Measurements from ENCODE around the gene VPS37C.
"Not testable (repeated sequence)": the region's sequence is repeated elsewhere in the genome, so short reads cannot be mapped to it uniquely, and the experiment has no call there.

Gene VPS37C
- total RNA-seq, result 4.1 to 4.4 reads per million in 2 donors

- DNase-seq, result peak; percentile 83 to 97 (median 86)
Observed at GRCh38 chr11:61161190-61162091, at the start of gene VPS37C. Gene VPS37C (minus strand): TSS chr11:61161426. CDS start chr11:61138829, 22,597 bp downstream.

DNA sequence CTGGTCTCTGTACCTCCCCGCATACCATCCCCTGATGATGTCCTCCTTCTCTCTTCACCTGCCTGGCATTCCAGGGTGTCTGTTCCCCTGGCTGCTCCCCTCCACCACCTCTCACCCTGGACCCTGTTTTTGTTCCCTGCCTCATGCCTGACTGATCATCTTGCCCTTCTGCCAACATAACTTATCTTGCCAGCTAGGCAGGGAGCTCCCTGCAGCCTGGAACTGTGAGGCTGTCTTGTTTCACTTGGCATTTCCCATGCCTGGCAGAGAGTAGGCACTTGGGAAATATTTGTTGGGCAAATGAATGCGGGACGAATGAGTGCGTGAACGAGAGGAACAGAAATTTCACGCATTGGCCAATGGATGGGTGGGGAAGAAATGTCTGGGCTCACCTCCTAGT lies 49.4 kb upstream of the VPS37C start:
- DNase-seq, result not testable (repeated sequence)

DNA sequence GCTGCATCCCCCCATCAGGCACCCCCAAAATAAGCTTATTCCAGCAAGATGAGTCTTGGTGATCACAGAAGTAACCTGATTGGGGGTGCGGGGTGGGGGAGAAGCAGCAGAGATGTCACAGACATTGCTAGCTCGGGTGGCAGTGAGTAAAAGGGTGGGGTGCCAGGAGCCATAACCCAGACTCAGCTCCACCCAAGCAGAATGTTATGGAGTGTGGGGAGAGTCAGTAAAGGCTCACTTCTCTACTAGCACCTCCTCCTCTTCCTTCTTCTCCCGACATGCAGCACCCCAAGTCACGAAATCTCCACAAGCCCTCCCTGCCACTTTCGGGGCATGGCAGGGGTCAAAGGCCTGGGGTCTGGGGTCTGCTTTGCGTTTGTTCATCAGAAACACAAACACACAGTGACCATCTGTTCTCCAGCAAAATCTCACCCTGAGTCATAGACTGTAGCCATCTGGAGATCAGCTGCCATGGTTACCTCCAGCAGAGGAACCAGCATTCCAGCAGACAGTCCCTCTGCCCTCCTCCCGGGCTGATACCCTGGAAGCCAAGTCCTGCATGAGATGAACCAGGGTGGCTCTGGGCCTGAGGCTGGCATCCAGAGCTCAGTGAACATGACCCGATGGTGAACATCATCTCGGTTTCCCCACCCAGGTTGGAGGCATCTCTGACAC lies 46.5 kb upstream of the VPS37C start:
- not testable (repeated sequence) for DNase-seq

- DNase-seq, result not testable (repeated sequence)
Observed at GRCh38 chr11:61204502-61205059, 43.4 kb upstream of the VPS37C start.

- DNase-seq, result not testable (repeated sequence)
Observed at GRCh38 chr11:61203873-61204272, 42.6 kb upstream of the VPS37C start.

- not testable (repeated sequence) for DNase-seq
Observed at GRCh38 chr11:61202950-61203746, 41.9 kb upstream of the VPS37C start, which contains the start of gene PGA3. Gene PGA3 (plus strand): TSS chr11:61203515. CDS start chr11:61203565, 50 bp downstream.

GRCh38 chr11:61201476-61201875 lies 40.2 kb upstream of the VPS37C start:
- DNase-seq, result peak in 1 of 5 experiments; percentile 74

GRCh38 chr11:61198948-61199523 lies 37.8 kb upstream of the VPS37C start:
- no peak for DNase-seq

GRCh38 chr11:61198361-61198760 lies 37.1 kb upstream of the VPS37C start:
- DNase-seq, result no peak

- DNase-seq, result no peak
Observed at GRCh38 chr11:61195719-61196118, 34.5 kb upstream of the VPS37C start.

DNA sequence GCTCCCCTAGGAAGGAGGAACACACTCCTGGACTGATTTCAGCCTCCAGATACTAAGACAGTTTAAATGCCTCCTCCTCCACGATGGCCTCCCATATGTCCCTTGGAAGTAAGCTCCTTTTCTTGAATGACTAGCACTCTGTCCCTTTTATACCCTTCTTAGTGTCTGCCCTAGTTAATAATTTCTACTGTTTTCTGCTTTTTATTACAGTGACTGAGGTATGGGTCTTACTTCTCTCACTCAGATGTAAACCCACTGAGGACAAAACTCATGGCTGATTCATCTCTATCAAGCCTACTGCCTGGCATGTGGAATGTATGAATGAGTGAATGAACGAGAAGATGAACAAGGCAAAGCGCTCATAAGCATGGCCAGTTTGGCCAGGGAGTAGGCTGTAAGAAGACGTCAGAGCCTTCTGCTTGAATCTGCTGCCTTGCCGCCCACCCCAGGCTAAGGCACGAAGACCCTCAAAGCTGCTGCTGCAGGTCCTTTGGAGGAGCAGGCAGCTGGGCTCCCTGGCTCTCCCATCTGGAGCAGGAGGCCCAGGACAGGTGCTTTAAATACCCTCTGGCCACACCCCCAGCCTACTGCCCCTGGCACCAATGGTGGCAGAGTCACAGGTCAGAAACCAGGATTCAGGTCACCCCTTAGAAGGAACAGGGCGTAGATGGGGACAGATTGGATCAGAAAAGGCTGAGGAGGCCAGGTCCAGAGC lies 33.9 kb upstream of the VPS37C start:
- no peak for DNase-seq

GRCh38 chr11:61194169-61194671 lies 33.0 kb upstream of the VPS37C start:
- no peak for DNase-seq

- DNase-seq, result no peak
Observed at GRCh38 chr11:61193596-61193995, 32.4 kb upstream of the VPS37C start.

GRCh38 chr11:61189933-61190332 lies 28.7 kb upstream of the VPS37C start:
- DNase-seq, result no peak

DNA sequence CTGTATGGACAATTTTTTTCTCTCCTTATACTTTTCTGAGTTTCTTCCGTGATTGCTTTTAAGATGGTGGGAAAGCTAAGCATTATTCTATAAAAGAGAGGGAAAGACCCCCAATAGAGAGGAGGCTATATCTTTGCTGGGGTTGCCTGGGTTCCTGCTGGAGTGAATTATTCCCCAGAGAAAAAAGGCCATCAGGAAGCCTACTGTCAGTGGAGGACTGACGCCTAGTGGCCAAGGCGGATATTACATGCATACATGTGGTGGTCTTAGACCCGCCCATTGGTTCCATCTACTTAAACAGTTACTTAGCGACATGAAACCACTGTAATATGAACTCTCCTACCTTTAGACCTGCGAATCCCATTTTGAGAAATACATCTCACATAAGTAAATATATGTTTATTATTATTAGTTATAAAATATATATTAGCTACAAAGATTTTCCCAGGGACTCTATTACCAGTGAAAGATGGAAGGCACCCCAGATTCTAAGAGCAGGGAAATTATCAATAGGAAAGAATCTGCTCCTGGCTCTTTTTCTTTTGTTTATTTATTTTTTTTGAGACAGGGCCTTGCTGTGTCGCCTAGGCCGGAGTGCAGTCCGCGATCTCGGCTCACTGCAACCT lies 26.4 kb upstream of the VPS37C start:
- DNase-seq, result peak; percentile 43 to 75 (median 66)

- DNase-seq, result no peak
Observed at GRCh38 chr11:61186504-61186903, 25.3 kb upstream of the VPS37C start.

- no peak for DNase-seq
Observed at GRCh38 chr11:61183645-61184044, 22.4 kb upstream of the VPS37C start.

- DNase-seq, result no peak
Observed at GRCh38 chr11:61181489-61181888, 20.3 kb upstream of the VPS37C start.

DNA sequence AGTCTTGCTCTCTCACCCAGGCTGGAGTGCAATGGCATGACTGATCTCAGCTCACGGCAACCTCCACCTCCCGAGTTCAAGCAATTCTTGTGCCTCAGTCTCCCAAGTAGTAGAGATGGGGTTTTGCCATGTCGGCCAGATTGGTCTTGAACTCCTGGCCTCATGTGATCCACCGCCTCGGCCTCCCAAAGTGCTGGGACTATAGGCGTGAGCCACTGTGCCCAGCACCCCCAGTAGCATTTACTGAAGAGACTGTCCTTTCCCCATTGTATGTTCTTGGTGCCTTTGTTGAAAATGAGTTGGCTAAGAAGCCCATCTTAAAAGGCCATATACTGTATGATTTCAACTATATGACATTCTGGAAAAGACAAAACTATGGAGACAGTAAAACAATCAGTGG lies 19.0 kb upstream of the VPS37C start:
- DNase-seq, result not testable (repeated sequence)

- DNase-seq, result no peak
Observed at GRCh38 chr11:61176446-61176845, 15.2 kb upstream of the VPS37C start.

DNA sequence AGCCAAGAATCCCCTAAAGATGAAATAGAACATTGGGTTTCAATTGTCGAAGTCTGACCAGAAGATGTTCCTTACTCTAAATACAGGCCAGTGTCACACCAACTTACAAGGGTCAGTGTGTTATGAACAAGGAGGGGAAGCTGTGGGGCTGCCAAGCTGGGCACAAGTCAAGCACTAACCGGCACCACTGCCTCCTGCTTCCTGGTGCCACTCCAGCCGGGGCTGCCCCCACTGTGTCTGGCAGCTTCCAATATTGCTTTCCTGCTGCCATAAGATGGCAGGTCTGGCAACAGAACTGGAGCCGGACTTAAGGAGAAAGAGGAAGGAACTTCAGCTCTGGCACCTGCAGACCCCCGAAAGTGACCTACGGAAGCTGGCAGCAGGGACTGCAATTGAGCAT lies 13.7 kb upstream of the VPS37C start:
- DNase-seq, result no peak

Data from T-helper 2 cell (primary cell).